Cerebellar nuclear complex (tissue), 1 donor: ENCODE measurements around the gene PDZD2.
"Not testable (repeated sequence)": the region's sequence is repeated elsewhere in the genome, so short reads cannot be mapped to it uniquely, and the experiment has no call there.

Experiments used
- DNase-seq, 2 experiments: peaks; one replicate each; lab custom pipeline; 2025; lab: John Stamatoyannopoulos, UW

Gene PDZD2

DNA sequence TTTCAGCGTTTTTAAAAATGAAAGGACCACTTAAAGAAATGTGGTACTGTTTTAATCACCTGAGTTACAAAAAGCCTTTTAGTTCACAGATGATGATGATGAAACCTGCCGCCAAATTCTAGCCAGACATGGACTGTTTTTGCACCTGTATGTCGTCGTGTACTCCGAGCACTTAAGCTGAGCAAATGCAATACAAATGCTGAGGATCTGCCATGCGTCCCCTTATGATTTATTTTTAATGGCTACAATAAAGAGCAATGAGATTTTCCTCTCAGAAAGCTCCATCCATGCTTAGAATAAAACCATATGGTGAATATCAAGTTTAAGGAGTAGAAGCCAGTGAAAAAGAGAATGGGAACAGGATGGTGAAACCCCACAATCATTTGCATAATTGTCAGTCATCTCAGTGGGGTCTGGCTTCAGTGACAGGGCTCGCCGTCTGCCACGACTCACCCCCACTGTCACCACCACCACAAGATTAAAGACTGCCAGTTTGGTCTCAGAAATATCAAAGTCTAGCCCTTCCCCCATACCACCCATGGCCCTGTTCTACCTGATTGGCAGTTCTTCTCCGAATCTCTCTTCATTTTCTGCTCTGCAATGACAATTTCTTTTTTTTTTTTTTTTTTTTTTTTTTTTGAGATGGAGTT, 375.3 kb downstream of the PDZD2 start:
- no peak for DNase-seq

GRCh38 chr5:32015262-32015661, 376.3 kb downstream of the PDZD2 start:
- not testable (repeated sequence) for DNase-seq

DNA sequence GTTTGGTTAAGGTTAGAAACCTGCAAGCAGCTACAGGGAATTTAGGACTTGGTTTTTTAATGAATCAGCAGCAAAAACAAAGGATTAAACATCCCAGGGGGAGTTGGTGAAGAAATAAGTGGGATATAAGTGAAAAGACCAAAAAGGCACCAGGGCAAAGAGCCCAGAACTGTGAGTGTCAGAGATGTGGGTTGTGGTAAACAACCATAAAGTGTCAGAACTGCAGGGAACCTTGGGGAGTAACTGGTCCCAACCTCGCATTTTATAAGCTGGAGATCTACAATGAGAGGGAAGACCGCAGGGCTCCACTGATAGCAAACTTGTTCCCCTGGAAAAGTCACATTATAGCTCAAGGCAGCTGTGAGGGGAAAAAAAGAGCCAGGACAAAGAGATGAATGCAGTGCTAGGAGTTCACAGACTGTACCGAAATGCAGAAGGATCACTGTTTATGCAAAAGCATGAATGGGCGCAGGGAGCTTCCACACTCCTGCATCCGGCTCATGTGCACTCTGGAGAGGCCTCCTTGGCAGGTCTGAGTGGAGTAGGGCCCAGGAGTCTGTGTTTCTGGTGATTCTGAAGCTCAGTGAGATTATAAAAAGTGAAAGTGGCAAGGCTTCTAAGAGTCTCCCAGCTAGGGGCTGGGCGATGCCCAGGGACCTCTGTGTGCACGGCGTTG, 378.9 kb downstream of the PDZD2 start:
- no peak for DNase-seq

GRCh38 chr5:32018476-32019436, 379.8 kb downstream of the PDZD2 start:
- no peak for DNase-seq

- DNase-seq: no peak
Observed at GRCh38 chr5:32020271-32020670, 381.3 kb downstream of the PDZD2 start.

GRCh38 chr5:32020946-32021345, 382.0 kb downstream of the PDZD2 start:
- DNase-seq: no peak

GRCh38 chr5:32021771-32022170, 382.8 kb downstream of the PDZD2 start:
- DNase-seq: no peak

GRCh38 chr5:32022638-32023037, 383.7 kb downstream of the PDZD2 start:
- no peak for DNase-seq

DNA sequence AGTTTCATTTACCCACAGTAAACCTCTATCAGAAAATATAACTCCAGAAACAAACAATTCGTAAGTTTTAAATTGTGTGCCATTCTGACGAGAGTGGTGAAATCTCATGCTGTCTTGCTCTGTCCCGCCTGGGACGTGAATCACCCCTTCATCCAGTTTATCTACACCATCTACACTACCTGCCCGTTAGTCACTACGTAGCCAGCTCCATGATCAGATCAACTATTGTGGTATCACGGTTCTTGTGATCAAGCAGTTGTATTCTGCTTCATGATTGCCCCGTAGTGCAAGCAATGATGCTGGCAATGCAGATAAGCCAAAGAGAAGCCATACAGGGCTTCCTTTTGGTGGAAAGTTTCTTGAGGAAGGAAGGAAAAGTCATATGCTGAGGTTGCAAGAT, 384.9 kb downstream of the PDZD2 start:
- no peak for DNase-seq

DNA sequence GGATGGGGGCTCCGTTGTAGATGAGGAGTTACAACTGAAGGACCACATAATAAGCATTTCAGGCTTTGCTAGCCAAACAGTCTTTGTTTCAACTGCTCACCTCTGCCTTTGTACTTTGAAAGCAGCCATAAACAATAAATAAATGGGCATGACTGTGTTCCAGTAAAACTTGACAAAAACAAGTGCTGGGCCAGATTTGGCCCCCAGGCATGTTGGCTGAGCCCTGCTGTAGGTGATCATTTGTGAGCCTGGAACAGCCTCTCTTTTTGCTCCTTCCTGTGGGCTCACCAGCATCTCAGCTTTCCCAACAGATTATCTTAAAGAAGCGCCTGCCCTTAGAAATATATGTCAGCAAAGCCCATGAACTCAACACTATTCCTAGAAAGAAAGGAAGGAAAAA, 385.8 kb downstream of the PDZD2 start:
- no peak for DNase-seq

DNA sequence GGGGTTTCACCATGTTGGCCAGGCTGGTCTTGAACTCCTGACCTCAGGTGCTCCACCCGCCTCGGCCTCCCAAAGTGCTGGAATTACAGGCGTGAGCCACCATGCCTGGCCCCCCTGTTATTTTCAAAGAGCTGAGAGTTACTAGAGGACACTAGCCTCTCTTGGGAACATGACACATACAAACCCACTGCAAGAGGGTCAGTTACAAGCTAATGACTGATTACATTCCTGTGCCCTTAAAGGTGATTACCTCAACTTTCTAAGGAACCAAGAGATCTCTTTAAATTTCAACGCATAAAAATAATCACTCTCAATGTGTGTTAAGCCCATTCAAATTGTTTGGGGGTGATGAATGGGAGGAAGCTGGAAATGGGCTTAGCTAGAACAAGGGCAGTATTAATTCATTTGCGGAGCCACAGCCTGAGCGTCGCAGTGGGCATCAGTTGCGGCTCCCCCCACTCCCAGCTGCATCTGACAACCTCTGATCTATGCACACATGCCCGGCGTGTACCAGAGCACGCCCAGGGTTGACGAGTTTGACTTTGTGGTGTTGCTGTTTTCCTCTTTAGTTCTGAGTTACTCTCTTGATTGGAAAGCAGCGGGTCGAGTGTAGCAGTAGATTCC, 388.3 kb downstream of the PDZD2 start:
- DNase-seq: no peak

- no peak for DNase-seq
Observed at GRCh38 chr5:32027717-32028458, 389.0 kb downstream of the PDZD2 start.

DNA sequence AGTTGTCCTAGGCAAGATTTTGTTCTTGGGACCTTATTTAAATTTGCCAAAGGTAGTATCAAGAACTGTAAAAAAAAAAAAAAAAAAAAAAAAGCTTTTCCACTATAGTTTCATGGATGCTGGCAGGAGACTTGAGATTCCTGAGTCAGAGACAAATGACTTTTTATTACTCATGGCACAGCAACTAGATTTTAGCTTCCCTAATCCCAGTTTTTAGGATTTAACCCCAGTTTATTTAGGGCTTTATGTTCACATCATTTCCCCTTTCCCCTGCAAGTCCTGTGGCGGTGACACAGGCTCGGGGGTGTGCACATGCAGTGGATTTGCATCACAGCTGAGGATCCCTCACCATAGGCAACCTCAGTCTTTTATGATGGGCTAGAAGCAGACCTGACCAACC, 390.3 kb downstream of the PDZD2 start:
- DNase-seq: no peak

DNA sequence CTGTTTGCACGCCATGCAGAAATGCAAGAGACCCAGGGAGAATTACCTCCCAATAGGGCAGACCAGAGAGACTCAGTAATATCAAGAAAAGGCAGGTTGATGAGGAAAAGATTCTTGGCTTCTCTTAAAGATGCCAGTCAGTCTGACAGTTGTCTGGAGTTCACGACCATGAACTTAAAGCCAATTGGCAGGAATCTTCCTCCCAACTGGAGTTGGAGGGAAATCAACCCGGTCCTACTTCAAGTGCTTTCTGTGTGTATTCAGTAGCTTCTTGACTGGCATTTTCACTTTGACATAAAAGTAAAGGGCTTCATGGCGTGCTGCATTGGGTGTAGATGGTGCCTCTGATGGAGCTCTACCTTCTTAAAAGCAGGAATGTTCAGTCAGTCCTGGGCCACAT, 390.9 kb downstream of the PDZD2 start:
- DNase-seq: no peak

- no peak for DNase-seq
Observed at GRCh38 chr5:32030222-32030621, 391.3 kb downstream of the PDZD2 start.

DNA sequence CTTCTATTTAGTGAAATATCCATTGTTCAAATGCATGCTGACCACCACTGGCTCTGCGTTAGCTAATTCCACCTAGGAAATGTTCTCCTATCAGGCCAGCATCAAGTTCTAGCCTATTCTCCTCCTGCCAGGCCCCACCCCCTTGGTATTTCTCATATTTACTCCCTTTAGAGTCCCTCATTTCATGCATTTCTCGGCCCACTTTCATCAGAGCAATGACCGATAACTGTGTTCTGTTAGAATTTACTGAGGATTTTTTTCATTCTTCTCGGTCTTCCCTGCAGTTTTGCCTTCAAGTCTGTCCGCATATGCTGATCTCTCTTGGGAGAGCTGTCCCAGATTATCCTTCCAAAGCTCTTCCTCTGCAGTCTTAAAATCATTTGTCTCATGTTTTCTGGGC, 391.8 kb downstream of the PDZD2 start:
- no peak for DNase-seq

DNA sequence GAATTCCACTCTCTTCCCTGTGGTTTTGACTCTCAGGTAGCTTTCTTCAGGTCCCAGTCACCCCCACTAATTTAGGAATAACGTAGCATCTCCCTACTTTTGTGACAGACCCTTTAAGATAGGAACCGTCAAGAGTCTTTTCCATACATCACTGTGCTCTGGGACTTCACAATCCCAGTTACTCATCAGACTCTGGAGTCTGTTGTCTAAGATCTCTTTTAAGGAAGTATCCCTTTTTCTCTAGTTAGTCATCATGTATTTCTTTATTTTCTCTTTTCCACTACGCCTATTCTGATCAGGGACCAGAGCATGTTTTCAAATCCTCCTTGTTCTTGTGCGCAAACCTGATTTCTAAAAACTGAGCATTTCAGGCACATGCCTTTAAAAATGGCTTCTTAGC, 392.2 kb downstream of the PDZD2 start:
- no peak for DNase-seq

- no peak for DNase-seq
Observed at GRCh38 chr5:32038523-32038922, 399.6 kb downstream of the PDZD2 start.

GRCh38 chr5:32039133-32039532, 400.2 kb downstream of the PDZD2 start:
- not testable (repeated sequence) for DNase-seq

- not testable (repeated sequence) for DNase-seq
Observed at GRCh38 chr5:32039601-32040000, 400.7 kb downstream of the PDZD2 start.

DNA sequence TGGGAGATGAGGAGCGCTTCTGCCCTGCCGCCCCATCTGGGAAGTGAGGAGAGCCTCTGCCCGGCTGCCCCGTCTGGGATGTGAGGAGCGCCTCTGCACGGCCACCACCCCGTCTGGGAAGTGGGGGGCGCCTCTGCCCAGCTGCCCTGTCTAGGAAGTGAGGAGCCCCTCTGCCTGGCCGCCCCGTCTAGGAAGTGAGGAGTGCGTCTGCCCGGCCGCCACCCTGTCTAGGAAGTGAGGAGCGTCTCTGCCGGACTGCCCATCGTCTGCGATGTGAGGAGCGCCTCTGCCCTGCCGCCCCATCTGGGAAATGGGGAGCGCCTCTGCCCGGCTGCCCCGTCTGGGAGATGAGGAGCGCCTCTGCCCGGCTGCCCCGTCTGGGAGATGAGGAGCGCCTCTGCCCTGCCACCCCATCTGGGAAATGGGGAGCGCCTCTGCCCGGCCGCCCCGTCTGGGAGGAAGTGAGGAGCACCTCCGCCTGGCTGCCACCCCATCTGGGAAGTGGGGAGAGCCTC, 401.3 kb downstream of the PDZD2 start:
- not testable (repeated sequence) for DNase-seq
